ENCODE measurements around the gene KCNK13. TPM values are rescaled to one million over a fixed set of nuclear protein-coding genes. Genes with fewer than 3 reads are reported as not detected.

KCNK13 gene
- total and polyA plus RNA-seq, 9 of the 15 experiments (the other 6 are each of a cell fraction or from before 2014, with no cell fraction given) = 0.03 to 0.05 TPM; not detected in 7

DNA sequence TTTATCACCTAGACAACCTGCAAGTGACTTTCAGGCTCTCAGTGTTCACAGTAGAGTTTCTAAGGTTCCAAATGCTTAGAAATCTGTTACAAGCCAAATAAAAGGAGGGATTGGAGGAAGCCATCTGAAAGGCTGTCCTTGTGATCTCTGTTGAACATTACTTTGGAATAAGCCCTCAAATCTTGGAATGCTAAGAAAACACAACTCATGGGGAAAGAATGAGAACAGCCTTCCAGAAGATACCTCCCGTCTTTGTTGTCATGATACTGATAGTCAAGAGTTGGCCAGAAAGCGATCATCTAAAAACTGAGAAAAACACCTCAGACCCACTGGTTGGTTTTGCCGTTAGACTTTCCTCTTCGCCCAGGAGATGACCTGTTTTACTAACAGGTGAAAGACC lies 44.4 kb upstream of the KCNK13 start (continued):
- TF ChIP-seq ZNF586 (CRISPR knock-in tag; conservative IDR thresholded peaks at IDR 0.05) (no peak), SMARCA5 (IDR thresholded peaks at IDR 0.05) (no peak)
- TF ChIP-seq, protein P1, sequence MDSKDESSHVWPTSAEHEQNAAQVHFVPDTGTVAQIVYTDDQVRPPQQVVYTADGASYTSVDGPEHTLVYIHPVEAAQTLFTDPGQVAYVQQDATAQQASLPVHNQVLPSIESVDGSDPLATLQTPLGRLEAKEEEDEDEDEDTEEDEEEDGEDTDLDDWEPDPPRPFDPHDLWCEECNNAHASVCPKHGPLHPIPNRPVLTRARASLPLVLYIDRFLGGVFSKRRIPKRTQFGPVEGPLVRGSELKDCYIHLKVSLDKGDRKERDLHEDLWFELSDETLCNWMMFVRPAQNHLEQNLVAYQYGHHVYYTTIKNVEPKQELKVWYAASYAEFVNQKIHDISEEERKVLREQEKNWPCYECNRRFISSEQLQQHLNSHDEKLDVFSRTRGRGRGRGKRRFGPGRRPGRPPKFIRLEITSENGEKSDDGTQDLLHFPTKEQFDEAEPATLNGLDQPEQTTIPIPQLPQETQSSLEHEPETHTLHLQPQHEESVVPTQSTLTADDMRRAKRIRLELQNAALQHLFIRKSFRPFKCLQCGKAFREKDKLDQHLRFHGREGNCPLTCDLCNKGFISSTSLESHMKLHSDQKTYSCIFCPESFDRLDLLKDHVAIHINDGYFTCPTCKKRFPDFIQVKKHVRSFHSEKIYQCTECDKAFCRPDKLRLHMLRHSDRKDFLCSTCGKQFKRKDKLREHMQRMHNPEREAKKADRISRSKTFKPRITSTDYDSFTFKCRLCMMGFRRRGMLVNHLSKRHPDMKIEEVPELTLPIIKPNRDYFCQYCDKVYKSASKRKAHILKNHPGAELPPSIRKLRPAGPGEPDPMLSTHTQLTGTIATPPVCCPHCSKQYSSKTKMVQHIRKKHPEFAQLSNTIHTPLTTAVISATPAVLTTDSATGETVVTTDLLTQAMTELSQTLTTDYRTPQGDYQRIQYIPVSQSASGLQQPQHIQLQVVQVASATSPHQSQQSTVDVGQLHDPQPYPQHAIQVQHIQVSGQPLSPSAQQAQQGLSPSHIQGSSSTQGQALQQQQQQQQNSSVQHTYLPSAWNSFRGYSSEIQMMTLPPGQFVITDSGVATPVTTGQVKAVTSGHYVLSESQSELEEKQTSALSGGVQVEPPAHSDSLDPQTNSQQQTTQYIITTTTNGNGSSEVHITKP (IDR thresholded peaks at IDR 0.05; ENCODE audit: partially characterized antibody) = no peak

DNA sequence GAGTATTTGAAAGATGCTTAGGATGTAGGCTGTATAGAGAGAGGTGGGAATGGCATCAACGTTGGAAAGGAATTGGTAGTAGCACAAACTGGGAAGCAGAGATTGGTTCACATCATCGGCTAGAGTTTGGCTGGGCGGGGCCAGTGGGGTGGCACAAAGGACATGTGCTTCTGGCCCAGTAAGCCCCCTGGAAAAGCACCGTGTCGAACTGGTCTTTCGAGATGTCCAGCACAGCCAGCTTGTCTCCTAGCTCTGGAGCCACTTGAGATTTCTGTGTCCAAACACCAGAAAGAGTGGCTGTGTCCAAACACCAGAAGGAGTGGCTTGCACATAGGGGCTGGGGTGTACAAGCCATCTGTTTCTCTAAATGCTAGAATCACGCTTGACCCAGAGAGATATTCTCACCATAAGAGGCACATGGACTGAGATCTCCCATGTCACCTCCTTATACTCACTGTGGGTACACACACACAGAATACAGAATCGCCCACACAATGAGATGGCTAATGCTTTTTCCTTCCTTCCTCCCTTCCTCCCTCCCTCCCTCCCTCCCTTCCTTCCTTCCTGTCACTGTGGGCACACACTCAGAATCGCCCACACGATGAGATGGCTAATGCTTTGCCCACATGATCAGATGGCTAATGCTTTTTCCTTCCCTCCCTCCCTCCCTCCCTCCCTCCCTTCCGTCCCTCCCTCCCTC lies 41.8 kb upstream of the KCNK13 start:
- no peaks in the 10 kb centered on the region for H3K9me1 ChIP-seq (ENCODE audit: control insufficient read depth, insufficient read depth, low read length)
- H3K4me2 ChIP-seq (ENCODE audit: insufficient read depth, low read length) = no peak overlapping the region
- FAIRE-seq (no peak), ATAC-seq (no peak), DNase-seq (ENCODE audit: extremely low read depth in 1 of 4, low spot score in 3 of 4) (peak in 2 of 4 experiments; percentile 5 to 16)
- POLR2A ChIA-PET = interaction anchor here (0.7 kb wide), 1 partner anchor 1994 kb away, joined by 3 read pairs; no protein-coding TSS in a partner anchor
- H3K27ac ChIP-seq (ENCODE audit: extremely low read depth, low read depth, low read length) = no peak overlapping the region; the same call in 2 of the 3 replicates
- H3K9me3 ChIP-seq (replicated peaks; ENCODE audit: control insufficient read depth, insufficient read depth, low read depth, low read length) = no peaks in the 10 kb centered on the region
- CTCF ChIA-PET (ENCODE audit: low intra/inter-chr PET ratio) = no interaction called here
- 68% methylated on average over 4 of the region's 11 CpGs for WGBS (ENCODE audit: insufficient coverage, low coverage, missing lambda C conversion rate)
- in situ Hi-C loops (cut with MboI) = no loop called here
- H4K20me1 ChIP-seq (replicated peaks; ENCODE audit: control insufficient read depth, insufficient read depth, low read length) = no peaks in the 10 kb centered on the region
- no peaks in the 10 kb centered on the region for H3K27me3 ChIP-seq (ENCODE audit: control insufficient read depth in 2 of 2, insufficient read depth in 2 of 2, low read length in 2 of 2)
- no TSS peak for BruUV-seq (replicated peaks)
- H3K79me2 ChIP-seq (ENCODE audit: control insufficient read depth, insufficient read depth, low read length) = no peaks in the 10 kb centered on the region
- peaks cover 56% of the 10 kb centered on the region for H3K36me3 ChIP-seq (ENCODE audit: control insufficient read depth, insufficient read depth, low read length)
- TF ChIP-seq SLC30A9 (CRISPR knock-in tag; IDR thresholded peaks at IDR 0.05) (no peak), CBX5 (IDR thresholded peaks at IDR 0.05; ENCODE audit: borderline replicate concordance, low read depth) (no peak)
- H3K4me3 ChIP-seq = no peak overlapping the region
- H3K4me1 ChIP-seq (replicated peaks in 1 of 2; ENCODE audit: control insufficient read depth in 2 of 2, insufficient read depth in 2 of 2, low read length in 2 of 2) = no peaks in the 10 kb centered on the region; a peak in 1 of 5 replicates
- no peak overlapping the region for H3K9ac ChIP-seq (ENCODE audit: insufficient read depth in 1 of 2, low read depth in 2 of 2, low read length in 2 of 2)
- intact Hi-C loops (cut with micrococcal nuclease) = no loop called here
- no peak overlapping the region for H2AFZ ChIP-seq (ENCODE audit: low read depth, low read length)
